Stimulated activated CD8-positive, alpha-beta memory T cell treated with anti-CD3 and anti-CD28 coated beads, Interleukin-7, amount 100 ng/mL, for 1 hour (primary cell): ENCODE measurements around the gene GNB5.
"Not testable (repeated sequence)": the region's sequence is repeated elsewhere in the genome, so short reads cannot be mapped to it uniquely, and the experiment has no call there.

Source experiments
- DNase-seq, 2 donors: peaks; one replicate each; pipeline ENCODE4 v3.0.0-alpha.2; 2020; ENCODE audit warnings: low read depth in 2 of 2

GNB5 gene

DNA sequence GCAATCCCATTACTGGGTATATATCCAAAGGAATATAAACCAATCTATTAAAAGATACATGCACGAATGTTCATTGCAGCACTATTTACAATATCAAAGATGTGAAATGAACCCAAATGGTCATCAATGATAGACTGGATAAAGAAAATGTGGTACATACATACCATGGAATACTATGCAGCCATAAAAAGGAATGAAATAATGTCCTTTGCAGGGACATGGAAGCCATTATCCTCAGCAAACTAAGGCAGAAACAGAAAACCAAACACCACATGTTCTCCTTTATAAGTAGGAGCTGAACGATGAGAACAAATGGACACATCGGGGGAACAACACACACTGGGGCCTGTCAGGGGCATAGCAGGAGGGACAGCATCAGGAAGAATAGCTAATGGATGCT is 21.0 kb downstream of the GNB5 start:
- not testable (repeated sequence) for DNase-seq

DNA sequence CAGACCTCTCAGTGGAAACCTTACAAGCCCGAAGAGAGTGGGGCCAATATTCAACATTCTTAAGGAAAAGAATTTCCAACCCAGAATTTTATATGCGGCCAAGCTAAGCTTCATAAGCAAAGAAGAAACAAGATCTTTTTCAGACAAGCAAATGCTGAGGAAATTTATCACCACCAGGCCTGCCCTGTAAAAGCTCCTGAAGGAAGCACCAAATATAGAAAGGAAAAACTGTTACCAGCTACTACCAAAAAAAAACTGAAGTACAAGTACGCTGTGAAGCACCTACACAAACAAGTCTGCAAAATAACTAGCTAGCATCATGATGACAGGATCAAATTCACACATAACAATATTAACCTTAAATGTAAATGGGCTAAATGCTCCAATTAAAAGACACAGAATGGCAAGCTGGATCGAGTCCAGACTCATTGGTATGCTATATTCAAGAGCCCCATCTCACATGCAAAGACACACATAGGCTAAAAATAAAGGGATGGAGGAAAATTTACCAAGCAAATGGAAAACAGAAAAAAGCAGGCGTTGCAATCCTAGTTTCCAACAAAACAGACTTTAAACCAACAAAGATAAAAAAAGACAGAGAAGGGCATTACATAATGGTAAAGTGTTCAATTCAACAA is 25.6 kb downstream of the GNB5 start:
- DNase-seq: not testable (repeated sequence)

DNA sequence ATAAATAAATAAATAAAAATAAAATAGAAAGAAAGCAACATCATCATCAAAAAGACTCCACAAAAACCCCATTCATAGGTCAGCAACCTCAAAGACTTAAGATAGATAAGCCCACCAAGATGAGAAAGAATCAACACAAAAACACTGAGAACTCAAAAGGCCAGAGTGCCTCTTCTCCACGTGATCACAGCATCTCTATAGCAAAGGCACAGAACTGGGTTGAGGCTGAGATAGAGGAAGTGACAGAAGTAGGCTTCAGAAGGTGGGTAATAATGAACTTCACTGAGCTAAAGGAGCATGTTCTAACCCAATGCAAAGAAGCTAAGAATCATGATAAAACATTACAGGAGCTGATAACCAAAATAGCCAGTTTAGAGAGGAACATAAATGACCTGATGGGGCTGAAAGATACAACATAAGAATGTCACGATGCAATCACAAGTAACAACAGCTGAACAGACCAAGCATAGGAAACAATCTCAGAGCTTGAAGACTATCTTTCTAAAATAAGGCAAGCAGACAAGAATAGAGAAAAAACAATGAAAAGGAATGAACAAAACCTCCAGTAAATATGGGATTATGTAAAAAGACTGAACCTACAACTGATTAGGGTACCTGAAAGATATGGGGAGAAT is 26.4 kb downstream of the GNB5 start:
- no peak for DNase-seq

DNA sequence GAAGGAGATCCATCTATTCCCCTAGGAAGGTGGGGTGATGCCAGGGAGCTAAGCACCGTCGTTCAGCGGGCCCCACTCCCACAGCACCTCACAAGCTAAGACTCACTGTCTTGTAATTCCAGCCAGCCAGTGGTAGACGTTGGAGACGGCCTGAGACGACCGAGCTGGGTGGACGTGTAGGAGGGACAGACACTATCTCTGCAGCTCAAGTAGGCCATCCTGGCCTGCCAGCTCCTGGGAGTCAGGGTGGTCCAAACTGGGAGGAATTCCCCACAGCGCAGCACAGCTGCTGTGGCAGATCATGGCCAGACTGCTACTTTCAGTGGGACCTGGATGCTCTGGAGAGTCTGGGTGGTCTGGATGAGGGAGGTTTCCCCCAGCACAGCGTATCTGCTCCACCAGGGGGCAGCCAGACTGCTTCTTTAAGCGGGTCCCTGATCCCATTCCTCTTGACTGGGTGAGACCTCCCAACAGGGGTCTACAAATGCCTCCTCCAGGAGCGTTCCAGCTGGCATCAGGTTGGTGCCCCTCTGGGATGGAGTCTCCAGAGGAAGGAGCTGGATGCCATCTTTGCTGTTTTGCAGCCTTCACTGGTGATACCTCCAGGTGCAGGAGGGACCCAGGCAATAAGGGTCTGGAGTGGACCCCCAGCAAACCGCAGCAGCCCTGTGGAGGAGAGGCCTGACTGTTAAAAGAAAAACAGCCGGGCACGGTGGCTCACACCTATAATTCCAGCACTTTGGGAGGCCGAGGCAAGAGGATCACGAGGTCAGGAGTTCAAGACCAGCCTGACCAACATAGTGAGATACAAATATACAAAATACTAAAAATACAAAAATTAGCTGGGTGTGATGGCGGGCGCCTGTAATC is 27.6 kb downstream of the GNB5 start:
- DNase-seq: no peak

DNA sequence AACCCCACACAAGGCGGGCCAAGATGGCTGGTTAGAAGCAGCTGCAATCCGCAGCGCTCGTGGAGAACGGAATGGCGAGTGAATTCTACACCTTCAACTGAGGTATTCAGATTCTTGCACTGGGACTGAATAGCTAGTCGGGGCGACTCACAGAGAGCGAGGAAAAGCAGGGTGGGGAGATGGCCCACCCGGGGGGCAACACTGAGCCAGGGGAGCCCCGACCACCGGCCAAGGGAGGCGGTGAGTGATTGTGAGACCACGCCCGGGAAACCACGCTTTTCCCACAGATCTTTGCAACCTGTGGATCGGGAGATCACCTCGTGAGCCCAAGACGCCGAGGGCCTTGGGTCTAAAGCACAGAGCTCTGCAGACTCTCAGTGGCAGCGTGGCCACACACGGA is 28.3 kb downstream of the GNB5 start:
- no peak for DNase-seq

DNA sequence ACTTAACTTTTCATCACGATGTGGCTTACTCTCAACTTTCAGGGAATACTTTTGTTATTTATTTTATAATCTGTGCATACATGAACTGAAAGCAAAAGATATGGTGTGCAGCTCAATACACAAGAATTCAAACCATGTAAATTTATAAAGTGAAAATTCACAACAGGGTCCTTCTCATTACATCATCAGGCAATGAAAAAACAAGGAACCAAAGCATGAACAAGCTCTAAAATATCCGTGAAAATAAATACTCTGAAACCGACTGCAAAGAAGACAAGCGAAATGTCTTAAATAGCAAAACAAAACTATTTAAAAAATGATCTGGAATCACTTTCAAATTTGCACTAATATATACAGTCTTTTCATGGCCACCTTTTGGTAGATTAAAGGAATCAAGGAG is 28.9 kb downstream of the GNB5 start:
- no peak for DNase-seq

DNA sequence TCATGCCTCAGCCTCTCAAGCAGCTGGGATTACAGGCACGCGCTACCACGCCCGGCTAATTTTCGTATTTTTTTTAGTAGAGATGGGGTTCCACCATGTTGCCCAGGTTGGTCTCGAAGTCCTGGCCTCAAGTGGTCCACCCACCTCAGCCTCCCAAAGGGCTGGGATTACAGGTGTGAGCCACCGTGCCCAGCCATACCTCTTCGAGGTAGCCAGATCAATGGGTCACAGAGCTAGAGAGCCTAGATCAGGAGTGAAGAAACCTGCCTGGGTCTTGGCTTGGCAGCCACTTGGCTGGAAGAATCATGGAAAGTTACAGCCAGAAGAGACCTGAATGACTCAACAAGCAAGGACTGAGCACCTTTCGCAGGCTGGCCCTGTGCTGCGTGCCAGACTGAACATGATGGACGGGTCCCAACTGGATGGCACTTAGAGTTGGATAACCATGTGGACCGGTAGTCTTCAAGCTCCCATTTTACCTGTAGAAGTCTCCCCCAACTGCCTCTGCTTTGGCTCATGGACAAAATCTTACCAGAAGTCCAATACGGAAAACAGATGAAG is 29.7 kb downstream of the GNB5 start:
- DNase-seq: no peak

DNA sequence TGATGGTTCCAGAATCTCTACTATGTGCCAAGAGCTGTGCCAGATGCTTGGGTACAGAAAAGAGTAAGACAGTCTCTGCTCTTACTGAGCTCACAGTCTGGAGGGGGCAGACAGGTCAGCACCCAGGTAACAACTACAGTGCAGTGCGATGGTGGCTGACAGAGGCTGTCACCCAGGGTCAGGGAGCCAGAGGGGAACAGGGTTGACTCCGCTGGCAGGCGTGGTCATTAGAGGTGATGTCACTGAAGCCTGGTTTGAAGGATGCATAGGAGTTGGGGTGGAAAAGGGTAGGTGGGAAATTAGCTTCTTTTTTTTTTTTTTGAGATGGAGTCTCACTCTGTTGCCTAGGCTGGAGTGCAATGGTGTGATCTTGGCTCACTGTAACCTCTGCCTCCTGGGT is 31.5 kb downstream of the GNB5 start:
- DNase-seq: no peak

DNA sequence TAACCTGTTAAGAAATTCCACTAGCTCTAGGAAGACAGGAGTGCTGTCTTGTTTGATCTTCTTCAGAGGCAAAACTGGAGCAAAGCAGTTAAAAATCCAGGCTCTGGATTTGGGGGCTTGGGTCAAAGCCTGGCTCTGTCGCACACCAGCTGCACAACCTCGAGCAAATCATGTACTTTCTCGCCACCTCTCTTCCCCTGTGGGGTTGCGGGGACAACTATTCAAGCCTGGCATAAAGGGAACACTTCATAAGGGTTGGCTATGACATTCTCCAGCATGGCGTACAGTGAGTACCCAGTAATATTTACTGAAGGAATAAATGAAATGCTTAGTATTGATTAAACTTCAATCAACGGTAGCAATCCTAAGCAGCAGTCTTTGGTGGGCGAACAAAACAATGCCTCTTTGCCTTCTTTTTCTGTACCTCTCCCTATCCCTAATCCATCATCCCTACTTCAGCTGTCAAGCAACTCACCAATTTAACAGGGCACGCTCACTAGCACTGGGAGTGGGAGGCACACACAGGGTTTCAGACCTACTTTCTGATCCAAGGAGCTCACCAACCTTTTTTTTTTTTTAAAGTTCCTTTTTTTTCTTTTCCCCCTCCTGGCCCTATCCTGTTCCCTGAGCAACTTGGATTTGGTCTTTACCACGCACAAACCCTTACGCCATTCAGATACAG is 33.0 kb downstream of the GNB5 start:
- DNase-seq: no peak

DNA sequence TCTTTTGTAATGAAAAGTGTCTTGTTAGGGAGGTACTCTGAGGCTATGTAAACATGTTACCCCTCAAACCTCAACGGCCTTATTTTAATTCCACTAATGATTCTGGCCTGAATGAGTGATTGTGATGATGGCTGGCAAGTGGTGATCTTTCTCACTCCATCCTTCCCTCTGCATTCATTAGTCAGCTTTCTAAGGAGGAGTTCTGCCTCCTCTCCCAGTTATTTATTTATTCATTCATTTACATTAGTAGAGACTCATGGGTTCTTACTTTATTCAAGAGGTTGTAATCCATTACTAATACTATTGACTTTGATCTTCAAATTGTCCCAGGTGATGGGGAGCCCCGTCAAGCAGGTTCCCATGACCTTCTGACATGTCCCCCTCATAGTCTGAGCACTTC is 35.3 kb downstream of the GNB5 start:
- no peak for DNase-seq

DNA sequence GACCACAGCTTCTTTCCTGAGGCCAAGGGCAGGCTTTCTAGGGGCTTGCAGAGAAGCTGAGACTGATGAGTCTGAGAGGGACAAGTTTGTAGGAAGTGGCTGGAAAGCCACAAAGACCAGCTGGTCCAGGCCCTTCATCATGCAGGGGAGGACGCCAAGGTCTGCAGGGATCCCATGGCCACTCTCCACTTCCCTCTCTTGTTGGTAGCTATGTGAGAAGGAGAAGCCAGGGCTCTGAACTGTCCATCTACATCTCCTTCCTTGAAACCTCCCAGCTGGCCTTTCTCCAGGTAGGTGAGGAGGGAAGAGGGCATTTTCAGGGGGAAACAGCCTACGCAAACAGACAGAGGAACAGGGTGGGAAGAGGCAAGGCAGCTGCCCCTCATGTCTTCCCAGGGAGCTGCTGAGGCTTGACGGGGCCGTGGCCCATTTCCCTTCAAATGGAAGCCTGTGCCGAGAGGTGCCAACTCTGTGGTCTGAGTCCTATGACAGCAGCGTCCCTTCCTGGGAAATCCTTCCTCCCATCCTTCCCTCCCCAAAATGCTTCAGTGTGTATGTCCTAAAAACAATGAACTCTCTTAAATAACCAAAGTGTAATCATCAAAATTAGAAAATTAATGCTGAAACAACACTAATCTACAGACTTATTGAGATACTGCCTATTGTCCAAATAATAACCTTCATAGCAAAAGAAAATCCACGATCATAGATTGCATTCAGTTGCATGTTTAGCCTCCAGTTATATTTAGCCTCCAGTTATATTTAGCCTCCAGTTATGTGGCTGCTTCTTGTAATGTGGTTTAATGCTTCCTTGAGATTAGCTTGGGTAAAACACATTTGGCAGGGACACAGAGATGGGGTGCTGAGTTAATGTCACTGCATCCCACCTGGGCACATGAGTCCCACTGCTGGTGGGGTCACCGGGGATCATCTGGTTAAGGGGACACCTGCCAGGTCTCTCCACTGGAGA is 36.0 kb downstream of the GNB5 start:
- no peak for DNase-seq

DNA sequence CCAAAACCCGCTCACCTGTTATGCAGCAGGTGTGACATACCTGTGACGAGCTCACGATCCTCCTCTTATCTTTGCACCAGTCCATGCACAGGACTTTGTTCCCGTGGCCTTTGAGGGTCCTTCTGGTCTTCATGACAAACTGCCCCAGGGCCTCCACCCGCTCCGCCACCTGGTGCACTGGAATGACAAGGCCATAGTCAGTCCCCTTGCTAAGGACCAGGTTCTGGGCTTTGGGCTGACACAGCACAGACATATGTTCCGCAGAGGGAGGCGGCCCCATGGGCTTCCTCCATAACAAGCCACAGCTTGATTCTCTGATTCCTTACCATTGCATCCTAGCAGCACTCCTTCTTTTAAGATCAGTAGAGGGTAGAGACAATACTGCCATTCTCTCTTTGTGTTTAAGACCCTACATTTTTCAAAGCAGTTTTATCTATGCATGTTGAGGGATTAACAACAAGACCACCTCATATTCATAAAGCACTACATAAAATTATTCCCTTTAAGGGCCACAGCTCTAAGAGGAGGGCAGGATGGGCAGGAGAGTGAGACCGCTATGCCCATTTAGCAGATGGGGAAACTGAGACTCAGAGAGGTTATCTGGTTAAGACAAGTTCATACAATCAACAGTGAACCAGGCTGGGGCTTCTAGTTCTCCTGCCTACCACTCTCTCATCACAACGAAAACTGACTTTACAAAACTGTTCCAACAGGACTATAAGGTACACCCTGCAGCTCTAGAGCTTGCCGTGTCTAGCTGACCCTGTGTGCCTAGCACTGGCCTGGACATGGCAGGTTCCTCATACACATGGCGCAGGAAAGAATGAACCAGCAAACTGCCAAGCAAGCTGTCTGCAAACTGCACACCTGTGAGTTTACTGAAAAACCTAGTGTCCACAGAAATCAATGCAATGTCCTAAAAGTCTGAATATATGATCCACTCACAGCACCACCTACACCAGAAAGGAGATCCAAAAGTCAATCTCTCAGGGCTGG is 37.0 kb downstream of the GNB5 start:
- DNase-seq: no peak

DNA sequence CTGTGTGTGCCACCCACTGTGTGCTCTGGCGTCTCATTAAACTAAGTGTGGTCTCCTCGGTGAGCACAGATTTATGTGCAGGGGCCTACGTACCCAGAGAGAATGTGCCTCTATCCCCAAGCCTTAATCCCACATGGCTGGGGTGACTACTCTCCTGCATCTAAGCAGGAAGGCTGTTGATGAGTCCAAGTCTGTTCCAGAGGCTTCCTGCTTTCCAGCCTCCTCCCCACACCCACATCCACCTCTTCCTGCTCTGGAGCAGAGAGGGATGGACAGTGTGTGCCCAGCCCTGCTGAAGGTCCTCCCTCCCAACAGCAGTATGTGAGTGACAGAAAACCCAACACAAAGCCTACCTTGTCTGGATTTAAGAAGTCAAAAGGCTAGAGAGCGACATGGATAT is 39.8 kb downstream of the GNB5 start:
- DNase-seq: no peak

DNA sequence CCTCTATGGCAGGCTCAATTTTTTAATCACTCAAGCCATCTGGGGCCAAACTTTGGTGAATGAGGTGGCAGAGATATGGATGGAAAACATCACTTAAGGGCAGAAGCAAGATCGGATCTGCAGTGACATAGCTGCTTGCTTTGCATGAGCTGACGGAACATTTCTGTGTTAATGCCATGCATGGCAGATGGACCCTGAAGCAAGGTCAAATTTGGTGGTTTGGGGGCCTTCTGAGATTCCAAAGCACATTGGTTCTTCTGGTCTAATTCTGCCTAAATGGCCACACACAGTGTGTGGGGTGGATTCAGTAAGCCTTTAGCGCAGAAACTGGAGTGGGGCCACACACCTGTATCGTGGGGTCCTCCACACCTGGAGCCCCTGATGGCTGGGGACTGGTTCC is 40.3 kb downstream of the GNB5 start:
- DNase-seq: no peak

DNA sequence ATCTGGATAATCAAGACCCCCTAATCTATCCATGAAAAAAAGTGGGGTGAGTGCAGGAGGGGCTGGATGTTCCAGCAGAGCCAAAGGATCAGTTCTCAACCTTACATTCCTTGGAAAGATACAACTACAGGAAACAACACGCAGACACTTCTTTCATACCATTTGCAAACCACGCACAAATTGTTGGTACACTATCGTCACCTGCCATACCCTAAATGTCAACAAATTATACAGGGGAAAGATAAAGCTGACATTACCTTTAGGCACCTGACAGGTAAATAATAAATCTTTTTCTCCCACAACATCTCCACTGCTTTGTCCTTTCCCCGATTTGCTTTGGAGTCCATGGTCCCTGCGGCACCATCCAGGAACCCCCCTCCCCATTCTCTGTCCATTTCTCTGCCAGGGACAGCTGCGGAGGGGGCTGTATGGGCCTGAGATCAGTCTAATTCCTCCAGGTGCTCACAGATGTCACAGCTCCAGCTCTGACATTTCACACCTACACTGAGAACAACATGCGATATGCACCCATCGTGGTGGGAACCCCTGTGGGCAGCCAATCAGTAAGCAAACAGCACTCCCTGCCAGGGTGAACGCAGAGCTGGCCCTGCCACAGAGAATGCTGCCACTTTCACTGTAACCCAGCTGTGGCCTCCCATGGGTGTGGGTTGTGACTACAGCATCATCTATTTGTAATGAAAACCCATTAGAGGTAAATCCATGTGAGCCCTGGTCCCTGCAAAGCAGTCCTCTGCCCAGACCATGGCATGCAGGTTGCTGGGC is 41.0 kb downstream of the GNB5 start:
- DNase-seq: no peak

DNA sequence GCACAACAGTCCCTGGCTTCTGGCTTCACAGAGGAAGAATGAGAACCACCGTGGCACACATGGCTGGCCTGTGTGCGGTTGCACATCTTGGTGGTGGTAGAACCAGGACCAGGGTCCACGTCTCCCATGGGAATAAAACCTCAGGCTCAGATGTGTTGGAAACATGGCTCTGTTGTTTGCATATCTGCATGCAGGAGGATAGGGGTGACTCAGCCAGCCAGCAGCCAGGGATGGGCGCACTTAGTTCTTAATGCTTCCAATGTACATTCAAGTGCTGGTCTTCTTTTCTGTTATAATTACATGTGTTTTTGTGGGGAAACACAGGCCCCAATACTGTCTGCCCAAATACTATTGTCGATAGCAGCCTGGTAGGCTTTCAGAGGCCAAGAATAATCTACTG is 42.8 kb downstream of the GNB5 start:
- no peak for DNase-seq

DNA sequence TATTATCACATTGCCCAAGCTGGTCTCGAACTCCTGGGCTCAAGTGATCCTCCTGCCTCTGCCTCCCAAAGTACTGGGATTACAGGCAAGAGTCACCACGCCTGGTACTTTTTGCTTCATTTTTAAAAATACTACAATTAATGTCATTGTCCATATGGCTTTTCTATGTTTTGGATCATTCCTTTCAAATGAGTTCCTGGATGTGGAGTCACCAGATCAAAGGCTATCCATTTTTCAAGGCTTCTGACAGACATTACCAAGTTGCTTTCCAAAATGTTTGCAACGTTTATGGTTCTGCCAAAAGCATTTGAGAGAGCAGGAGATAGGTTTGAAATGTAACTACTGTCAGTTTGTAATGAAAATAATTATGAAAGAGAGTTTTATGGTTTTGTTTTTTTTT is 44.4 kb downstream of the GNB5 start:
- no peak for DNase-seq

DNA sequence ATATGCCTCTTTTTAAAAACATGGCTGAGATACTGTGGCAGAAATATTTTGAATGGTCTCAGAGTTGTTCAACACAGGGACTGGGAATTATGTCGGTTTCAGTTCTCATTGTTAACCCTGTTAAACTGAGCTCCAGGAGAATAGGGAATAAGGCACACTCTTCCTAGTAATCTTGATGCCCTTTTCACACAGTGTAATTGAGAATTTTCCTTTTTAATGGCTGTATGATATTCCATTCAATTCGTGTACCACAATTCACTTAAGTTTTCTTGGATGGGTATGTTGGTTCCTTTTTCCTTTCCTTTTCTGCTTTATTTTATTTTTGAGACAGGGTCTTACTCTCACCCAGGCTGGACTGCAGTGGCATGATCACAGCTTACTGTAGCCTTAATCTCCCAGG is 44.9 kb downstream of the GNB5 start:
- DNase-seq: no peak

DNA sequence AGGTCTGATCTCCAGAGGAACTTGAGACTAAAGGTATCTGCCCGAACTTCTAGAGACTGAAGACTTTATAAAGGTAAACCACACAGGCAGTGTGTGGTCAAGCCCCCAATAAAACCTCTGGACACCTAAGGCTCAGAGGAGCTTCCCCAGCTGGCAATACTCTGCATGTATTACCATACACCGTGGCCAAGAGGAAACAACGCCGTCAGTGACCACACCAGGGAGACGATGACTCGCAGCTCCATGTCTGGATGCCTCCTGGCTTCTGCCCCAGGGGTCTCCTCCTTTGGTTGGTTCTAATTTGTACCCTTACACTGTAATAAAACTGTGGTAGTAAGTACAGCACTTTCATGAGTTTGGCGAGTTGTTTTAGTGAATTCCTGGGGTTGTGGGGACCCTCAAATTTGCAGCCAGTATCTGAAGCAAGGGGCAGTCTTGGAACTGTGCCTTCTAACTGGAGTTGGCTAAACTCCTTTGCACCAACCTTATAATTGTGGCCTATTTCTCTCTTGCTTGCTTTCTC is 46.5 kb downstream of the GNB5 start:
- no peak for DNase-seq
